Measurements from ENCODE around the gene FHOD3.

FHOD3 gene

DNA sequence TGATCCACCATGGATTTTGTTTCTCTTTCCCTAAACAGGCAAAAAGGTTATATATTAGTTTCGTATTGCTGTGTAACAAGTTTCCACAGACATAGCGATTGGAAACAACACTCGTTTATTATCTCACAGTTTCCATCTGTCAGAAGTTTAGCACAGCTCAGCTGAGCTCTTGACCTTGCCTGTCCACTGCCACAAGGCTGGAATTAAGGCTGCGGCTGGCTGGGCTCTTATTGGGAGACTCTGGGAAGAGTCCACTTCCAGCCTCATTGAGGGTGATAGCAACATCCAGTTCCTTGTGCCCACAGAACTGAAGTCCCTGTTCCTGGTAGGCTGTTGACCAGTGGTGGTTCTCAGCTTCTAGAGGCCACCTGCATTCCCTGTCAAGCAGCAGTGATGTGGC is 410.9 kb downstream of the FHOD3 start:
- no peak overlapping the region for H3K4me3 ChIP-seq (ENCODE audit: low read depth, low read length)
- TF ChIP-seq, protein P1, sequence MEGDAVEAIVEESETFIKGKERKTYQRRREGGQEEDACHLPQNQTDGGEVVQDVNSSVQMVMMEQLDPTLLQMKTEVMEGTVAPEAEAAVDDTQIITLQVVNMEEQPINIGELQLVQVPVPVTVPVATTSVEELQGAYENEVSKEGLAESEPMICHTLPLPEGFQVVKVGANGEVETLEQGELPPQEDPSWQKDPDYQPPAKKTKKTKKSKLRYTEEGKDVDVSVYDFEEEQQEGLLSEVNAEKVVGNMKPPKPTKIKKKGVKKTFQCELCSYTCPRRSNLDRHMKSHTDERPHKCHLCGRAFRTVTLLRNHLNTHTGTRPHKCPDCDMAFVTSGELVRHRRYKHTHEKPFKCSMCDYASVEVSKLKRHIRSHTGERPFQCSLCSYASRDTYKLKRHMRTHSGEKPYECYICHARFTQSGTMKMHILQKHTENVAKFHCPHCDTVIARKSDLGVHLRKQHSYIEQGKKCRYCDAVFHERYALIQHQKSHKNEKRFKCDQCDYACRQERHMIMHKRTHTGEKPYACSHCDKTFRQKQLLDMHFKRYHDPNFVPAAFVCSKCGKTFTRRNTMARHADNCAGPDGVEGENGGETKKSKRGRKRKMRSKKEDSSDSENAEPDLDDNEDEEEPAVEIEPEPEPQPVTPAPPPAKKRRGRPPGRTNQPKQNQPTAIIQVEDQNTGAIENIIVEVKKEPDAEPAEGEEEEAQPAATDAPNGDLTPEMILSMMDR (IDR thresholded peaks at IDR 0.05; ENCODE audit: control insufficient read depth, extremely low read depth, insufficient read depth), result no peak
- no peak for DNase-seq (ENCODE audit: low read depth)

DNA sequence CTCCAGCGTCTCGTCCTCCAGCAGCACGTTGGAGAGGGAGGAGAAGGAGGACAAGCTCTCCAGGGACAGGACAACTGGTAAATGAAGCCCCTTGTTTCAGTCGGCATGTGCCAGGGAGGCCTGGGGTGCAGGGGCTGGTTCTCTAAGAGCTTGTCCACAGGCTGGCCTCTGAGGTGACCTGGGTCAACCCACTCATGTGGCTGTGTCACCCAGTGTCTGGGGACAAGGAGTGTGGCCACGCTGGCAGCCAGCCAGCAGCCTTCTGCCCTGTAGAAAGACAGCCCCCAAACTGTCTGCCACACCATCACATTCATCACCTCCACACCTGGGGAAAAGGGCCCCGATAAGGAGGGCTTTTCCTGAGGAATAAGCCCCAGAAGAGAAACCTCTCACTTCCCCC is 411.8 kb downstream of the FHOD3 start:
- DNase-seq (ENCODE audit: low read depth), result no peak
- TF ChIP-seq, protein P1 (IDR thresholded peaks at IDR 0.05; ENCODE audit: control insufficient read depth, extremely low read depth, insufficient read depth), result no peak
- no peak overlapping the region for H3K4me3 ChIP-seq (ENCODE audit: low read depth, low read length)

DNA sequence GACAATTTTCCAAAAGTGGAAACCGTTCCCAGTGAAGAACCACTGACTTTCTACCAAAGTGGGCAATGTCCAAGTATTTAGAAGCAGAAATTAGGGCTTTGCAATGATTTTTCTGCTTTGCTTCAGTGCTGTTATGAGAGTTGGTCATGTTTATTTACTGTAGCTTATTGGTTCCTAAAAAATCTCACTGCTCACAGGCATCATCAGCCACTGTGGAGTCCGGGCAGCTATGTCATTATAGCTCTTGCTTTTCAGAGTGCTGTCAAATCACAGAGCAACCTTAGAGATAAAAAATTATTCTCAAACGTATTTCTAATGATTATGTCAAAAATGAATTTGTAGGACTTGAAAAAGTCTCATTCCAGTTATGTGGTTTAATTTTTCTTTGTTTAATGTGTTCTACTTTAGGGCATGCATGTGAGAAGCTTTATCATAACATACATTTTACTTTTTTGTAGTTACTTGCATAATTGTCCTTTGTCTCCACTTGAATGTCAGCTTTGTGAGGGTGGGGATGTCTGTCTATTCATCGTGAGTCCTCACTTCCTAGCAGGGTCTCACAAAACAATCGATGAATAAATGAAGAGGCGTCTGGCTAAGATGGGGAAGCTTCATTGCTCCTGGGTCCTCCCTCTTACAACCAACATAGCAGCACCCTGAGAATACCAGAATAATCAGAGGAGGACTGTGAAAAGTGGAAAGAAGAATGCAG is 413.7 kb downstream of the FHOD3 start:
- TF ChIP-seq, protein P1 (IDR thresholded peaks at IDR 0.05; ENCODE audit: control insufficient read depth, extremely low read depth, insufficient read depth), result no peak
- H3K4me3 ChIP-seq (ENCODE audit: low read depth, low read length), result no peak overlapping the region
- no peak for DNase-seq (ENCODE audit: low read depth)

DNA sequence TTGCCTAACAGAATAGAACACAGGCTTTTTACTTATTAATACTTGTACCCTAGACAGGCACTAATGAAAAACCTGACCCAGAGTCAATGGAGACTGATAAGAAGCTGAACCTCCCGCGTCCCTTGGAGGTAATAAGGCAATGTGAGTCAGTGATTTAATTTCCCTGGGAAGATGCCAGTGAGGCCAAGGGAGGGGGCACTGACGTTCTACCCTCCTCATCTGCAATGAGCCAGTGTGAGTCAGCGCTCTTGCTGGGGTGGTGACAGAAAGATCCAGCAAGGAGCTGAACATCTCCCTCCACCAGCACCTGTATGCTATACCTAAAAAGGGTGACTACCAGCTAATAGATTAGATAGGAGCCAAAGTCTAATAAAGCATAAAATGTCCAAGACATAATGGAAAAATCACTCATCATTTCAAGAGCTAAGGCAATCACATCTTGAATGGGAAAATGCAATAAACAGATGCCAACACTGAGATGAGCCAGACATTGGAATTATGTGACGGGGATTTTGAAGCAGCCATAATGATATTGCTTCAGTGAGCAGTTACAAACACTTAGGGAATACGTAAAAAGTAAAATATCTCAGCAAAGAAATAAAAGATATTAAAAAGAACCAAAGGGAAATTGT is 414.4 kb downstream of the FHOD3 start:
- no peak overlapping the region for H3K4me3 ChIP-seq (ENCODE audit: low read depth, low read length)
- DNase-seq (ENCODE audit: low read depth), result no peak
- TF ChIP-seq, protein P1 (IDR thresholded peaks at IDR 0.05; ENCODE audit: control insufficient read depth, extremely low read depth, insufficient read depth), result no peak

DNA sequence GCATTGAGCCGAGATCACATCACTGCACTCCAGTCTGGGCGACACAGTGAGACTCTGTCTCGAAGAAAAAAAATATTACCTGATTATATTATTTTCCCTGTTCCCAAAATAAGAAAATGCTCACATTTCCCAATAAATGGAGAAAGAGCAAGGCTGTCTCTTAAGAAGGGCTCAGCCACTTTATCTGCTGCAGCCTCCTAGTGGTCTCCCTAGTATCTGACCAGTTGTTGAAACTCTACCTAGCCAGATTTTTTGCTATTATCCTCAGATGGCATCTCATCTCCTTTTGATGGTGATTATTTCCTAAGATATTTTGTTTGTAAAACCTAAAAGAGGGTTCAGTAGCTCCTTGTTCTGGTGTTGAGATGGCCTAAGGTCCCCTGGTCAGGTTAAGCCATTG is 417.0 kb downstream of the FHOD3 start:
- TF ChIP-seq, protein P1 (IDR thresholded peaks at IDR 0.05; ENCODE audit: control insufficient read depth, extremely low read depth, insufficient read depth), result no peak
- no peak for DNase-seq (ENCODE audit: low read depth)
- H3K4me3 ChIP-seq (ENCODE audit: low read depth, low read length), result no peak overlapping the region

DNA sequence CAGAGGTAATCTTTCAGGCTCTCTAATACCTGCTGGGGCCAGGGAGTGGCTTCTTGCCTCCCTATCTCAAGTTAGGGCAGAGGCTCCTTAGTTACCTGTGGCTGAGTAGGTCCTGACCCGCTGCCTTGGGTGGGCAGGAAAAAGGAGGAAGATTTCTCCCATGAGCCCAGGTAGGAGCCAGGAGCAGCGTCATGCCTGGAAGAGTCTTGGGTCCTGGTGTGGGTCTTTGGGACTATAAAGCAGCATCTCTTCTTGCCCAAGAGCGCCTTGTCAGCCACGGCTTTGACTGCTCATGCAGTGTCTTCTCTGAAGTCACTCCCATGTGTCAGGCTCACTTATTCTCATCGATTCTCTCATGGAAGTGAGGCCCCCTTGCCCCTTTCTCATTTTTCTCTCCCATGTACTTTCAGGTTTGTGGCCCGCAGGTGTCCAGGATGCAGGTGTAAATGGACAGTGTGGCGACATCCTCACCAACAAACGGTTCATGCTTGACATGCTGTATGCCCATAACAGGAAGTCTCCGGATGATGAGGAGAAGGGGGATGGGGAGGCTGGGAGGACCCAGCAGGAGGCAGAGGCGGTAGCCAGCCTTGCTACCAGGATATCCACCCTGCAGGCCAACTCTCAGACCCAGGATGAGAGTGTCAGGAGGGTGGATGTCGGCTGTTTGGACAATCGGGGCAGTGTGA is 420.1 kb downstream of the FHOD3 start:
- no peak overlapping the region for H3K4me3 ChIP-seq (ENCODE audit: low read depth, low read length)
- TF ChIP-seq, protein P1 (IDR thresholded peaks at IDR 0.05; ENCODE audit: control insufficient read depth, extremely low read depth, insufficient read depth), result no peak
- no peak for DNase-seq (ENCODE audit: low read depth)

Measured in LNCaP clone FGC (cell line).